ENCODE results near the gene KLHL2. TPM values are rescaled to one million over a fixed set of nuclear protein-coding genes. Genes with fewer than 3 reads are reported as not detected.

The KLHL2 gene
- total RNA-seq, 1 donor from 2014 or later = 24.3 TPM

DNA sequence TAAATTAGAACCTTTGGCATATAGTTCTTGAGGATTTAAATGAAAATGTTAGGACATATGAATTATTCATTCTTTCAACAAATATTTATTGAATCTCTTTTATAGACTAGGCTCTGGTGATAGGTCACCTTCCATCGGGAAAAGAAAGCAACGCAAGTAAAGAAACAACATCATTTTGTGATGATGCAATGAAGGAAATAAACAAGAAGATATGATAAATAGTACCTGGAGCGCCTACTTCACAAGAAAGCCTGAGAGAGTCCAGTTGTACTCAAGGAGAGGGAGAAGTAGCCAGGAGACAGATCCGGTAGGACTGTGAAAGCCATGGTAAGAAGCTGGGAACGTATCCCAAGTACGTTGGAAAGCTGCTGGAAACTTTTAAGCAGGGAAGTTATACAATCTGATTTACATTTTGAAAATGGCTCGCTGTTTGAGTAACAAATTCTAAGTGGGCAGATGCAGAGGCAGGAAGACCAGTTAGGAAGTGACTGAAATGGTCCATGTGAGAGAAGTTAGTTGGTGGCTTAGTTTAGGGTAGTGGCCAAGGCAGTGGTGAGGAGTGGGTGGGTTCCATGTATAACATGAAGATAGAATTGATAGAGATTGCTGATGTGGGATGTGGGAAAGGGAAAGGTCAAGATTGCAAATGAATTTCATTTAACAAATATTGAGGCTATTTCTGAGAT lies 153.8 kb downstream of the KLHL2 start:
- H3K4me2 ChIP-seq = no peak overlapping the region
- Mint-ChIP-seq H3K9me3 (no peaks in the 10 kb centered on the region), H3K27me3 (ENCODE audit: insufficient read depth, low read depth) (no peaks in the 10 kb centered on the region), H3K4me3 (no peak overlapping the region), H3K36me3 (no peaks in the 10 kb centered on the region), H3K4me1 (peaks cover under 1% of the 10 kb centered on the region), H3K27ac (no peak overlapping the region)
- H3K4me3 ChIP-seq = no peak overlapping the region
- H3K9ac ChIP-seq = no peak overlapping the region
- H3K27me3 ChIP-seq = no peaks in the 10 kb centered on the region
- DNase-seq (ENCODE audit: low spot score) = no peak
- no peaks in the 10 kb centered on the region for H3K36me3 ChIP-seq
- no peak overlapping the region for H3K27ac ChIP-seq
- no peaks in the 10 kb centered on the region for H3K79me2 ChIP-seq (ENCODE audit: low read depth)
- H3K4me1 ChIP-seq = peaks cover 5% of the 10 kb centered on the region
- H4K20me1 ChIP-seq (ENCODE audit: low read depth) = no peaks in the 10 kb centered on the region
- H3F3A ChIP-seq (ENCODE audit: low read depth) = peaks cover 5% of the 10 kb centered on the region
- H2AFZ ChIP-seq (replicated peaks) = no peak overlapping the region
- no peak for TF ChIP-seq EZH2 (IDR thresholded peaks at IDR 0.05)
- no peak for TF ChIP-seq EZH2phosphoT487 (IDR thresholded peaks at IDR 0.05)
- TF ChIP-seq, protein P1, sequence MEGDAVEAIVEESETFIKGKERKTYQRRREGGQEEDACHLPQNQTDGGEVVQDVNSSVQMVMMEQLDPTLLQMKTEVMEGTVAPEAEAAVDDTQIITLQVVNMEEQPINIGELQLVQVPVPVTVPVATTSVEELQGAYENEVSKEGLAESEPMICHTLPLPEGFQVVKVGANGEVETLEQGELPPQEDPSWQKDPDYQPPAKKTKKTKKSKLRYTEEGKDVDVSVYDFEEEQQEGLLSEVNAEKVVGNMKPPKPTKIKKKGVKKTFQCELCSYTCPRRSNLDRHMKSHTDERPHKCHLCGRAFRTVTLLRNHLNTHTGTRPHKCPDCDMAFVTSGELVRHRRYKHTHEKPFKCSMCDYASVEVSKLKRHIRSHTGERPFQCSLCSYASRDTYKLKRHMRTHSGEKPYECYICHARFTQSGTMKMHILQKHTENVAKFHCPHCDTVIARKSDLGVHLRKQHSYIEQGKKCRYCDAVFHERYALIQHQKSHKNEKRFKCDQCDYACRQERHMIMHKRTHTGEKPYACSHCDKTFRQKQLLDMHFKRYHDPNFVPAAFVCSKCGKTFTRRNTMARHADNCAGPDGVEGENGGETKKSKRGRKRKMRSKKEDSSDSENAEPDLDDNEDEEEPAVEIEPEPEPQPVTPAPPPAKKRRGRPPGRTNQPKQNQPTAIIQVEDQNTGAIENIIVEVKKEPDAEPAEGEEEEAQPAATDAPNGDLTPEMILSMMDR (IDR thresholded peaks at IDR 0.05) = no peak
- no peaks in the 10 kb centered on the region for H3K9me3 ChIP-seq (ENCODE audit: low read depth)

DNA sequence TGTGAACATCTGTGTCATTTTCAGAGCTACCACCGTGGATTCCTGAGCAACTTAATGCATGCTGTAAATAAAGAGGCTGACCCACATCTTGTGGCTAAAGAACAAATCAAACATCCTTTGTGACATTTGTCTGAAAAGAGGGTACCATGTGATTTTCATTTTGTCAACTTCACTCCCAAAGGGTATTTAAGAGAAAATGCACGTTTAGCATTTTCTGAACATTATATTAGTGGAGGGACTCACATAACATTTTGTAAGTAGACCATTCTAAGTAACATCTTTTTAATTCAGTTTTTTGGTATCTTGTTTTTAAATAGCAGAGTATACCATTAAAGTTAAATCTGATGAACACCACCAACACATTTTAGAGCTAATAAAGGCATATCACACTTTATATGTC lies 154.4 kb downstream of the KLHL2 start:
- no peaks in the 10 kb centered on the region for H4K20me1 ChIP-seq (ENCODE audit: low read depth)
- peaks cover 5% of the 10 kb centered on the region for H3F3A ChIP-seq (ENCODE audit: low read depth)
- H3K9ac ChIP-seq = no peak overlapping the region
- no peak for DNase-seq (ENCODE audit: low spot score)
- peaks cover 5% of the 10 kb centered on the region for H3K4me1 ChIP-seq
- H3K36me3 ChIP-seq = no peaks in the 10 kb centered on the region
- no peak overlapping the region for H3K4me2 ChIP-seq
- no peak overlapping the region for H2AFZ ChIP-seq (replicated peaks)
- H3K27ac Mint-ChIP-seq = no peak overlapping the region
- H3K27me3 ChIP-seq = no peaks in the 10 kb centered on the region
- H3K4me3 ChIP-seq = no peak overlapping the region
- TF ChIP-seq, protein P1 (IDR thresholded peaks at IDR 0.05) = no peak
- TF ChIP-seq EZH2phosphoT487 (IDR thresholded peaks at IDR 0.05) = no peak
- no peak for TF ChIP-seq EZH2 (IDR thresholded peaks at IDR 0.05)
- H3K9me3 ChIP-seq (ENCODE audit: low read depth) = no peaks in the 10 kb centered on the region
- no peaks in the 10 kb centered on the region for H3K27me3 Mint-ChIP-seq (ENCODE audit: insufficient read depth, low read depth)
- no peaks in the 10 kb centered on the region for H3K9me3 Mint-ChIP-seq
- H3K27ac ChIP-seq = no peak overlapping the region
- no peaks in the 10 kb centered on the region for H3K36me3 Mint-ChIP-seq
- H3K4me3 Mint-ChIP-seq = no peak overlapping the region
- no peaks in the 10 kb centered on the region for H3K79me2 ChIP-seq (ENCODE audit: low read depth)
- H3K4me1 Mint-ChIP-seq = no peaks in the 10 kb centered on the region

DNA sequence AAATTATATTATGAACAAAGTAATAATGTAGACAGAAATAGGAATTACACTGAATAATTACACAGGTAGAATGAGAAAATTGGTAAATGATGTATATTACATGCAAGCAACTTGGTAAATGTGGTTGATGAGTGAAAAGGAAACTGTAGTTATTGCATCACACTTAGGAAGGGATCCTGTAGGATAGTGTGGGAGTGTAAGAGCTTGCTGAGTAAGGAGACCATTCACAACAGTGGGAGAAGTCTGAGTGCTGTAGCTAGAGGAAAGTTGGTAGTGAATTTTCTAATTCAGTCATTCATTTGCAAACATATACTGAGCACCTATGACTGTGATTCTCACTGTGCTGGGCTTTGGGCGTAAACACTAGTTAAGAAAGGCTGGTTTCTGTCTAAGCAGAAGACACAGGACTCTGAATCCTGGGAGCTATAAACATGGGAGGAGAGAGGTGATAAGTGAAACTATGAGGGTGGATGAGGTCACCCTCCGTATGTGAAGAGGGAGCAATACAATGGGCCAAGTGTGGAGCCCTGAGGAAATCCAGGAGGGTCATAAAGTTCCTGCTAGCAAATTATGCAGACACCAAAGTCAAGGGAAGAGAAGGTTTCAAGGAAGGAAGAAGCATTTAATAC lies 157.2 kb downstream of the KLHL2 start:
- peaks cover 7% of the 10 kb centered on the region for H3K4me1 ChIP-seq
- no peaks in the 10 kb centered on the region for H3K79me2 ChIP-seq (ENCODE audit: low read depth)
- H3K9me3 ChIP-seq (ENCODE audit: low read depth) = no peaks in the 10 kb centered on the region
- TF ChIP-seq, protein P1 (IDR thresholded peaks at IDR 0.05) = no peak
- no peak for TF ChIP-seq EZH2 (IDR thresholded peaks at IDR 0.05)
- TF ChIP-seq EZH2phosphoT487 (IDR thresholded peaks at IDR 0.05) = no peak
- DNase-seq (ENCODE audit: low spot score) = no peak
- Mint-ChIP-seq H3K4me3 (no peak overlapping the region), H3K36me3 (no peaks in the 10 kb centered on the region), H3K4me1 (peaks cover 3% of the 10 kb centered on the region), H3K27me3 (ENCODE audit: insufficient read depth, low read depth) (peaks cover 3% of the 10 kb centered on the region), H3K9me3 (no peaks in the 10 kb centered on the region), H3K27ac (no peak overlapping the region)
- H3K4me2 ChIP-seq = no peak overlapping the region
- H3K27me3 ChIP-seq = no peaks in the 10 kb centered on the region
- H3K9ac ChIP-seq = no peak overlapping the region
- no peaks in the 10 kb centered on the region for H3F3A ChIP-seq (ENCODE audit: low read depth)
- H3K4me3 ChIP-seq = no peak overlapping the region
- no peak overlapping the region for H3K27ac ChIP-seq
- no peaks in the 10 kb centered on the region for H4K20me1 ChIP-seq (ENCODE audit: low read depth)
- peak overlapping the region; percentile 0 for H2AFZ ChIP-seq (replicated peaks)
- H3K36me3 ChIP-seq = no peaks in the 10 kb centered on the region
